Measurements from ENCODE around the gene ANK2. TPM values are rescaled to one million over a fixed set of nuclear protein-coding genes. Genes with fewer than 3 reads are reported as not detected.
A peak's percentile ranks its signal among the peaks of the same experiment; 100 is the strongest.

Gene ANK2
- total and polyA plus RNA-seq, 2 experiments from 2014 or later, result 10.9 to 25.9 TPM

DNA sequence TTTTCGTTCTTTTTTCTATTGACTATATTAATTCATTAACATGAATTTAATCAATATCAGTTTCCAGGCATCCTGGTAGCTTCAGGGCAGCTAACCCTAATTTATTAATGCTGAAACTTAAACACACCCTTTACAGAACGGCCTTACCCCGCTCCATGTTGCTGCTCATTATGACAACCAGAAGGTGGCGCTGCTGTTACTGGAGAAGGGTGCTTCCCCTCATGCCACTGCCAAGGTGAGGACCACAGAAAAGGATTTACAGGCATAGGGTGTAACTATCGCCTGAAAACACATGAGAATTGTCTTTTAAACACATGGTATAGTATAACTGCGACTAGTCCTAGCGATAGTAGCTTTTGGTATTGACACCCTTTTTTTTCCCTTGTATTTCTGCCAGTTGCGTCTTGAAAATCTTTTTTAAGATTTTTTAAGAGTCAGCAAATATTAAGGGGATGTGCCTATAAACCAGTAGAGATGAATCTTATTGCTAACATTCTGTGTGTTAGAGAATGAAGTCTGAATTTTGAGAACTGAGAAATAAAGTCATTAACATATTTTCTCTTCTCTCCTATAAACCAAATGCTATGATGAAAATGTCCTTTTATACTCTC lies 229.0 kb downstream of the ANK2 start:
- Histone ChIP-seq H3K9me3 (ENCODE audit: low read depth) (no peaks in the 10 kb centered on the region), H3K27ac (no peak overlapping the region), H2AFZ (no peak overlapping the region; the same call in 1 of the 2 replicates), H3K4me1 (ENCODE audit: insufficient read depth) (peaks cover 15% of the 10 kb centered on the region), H3K9ac (no peak overlapping the region), H3K4me3 (no peak overlapping the region), H3F3A (ENCODE audit: insufficient read depth) (peaks cover 18% of the 10 kb centered on the region), H3K9me2 (ENCODE audit: insufficient read depth) (no peaks in the 10 kb centered on the region), H4K20me1 (ENCODE audit: insufficient read depth) (no peaks in the 10 kb centered on the region), H3K4me2 (ENCODE audit: unreplicated experiment) (no peak overlapping the region), H3K27me3 (replicated peaks; ENCODE audit: insufficient read depth) (no peaks in the 10 kb centered on the region), H3K36me3 (ENCODE audit: low read depth) (no peaks in the 10 kb centered on the region), H3K79me2 (ENCODE audit: insufficient read depth) (no peaks in the 10 kb centered on the region)
- DNase-seq, result peak; percentile 86
- 13 to 16% methylated on average over 8 of the region's 8 CpGs for WGBS, 2 experiments (ENCODE audit: low coverage in 1 of 2, low lambda C conversion rate in 2 of 2, missing lambda C conversion rate in 2 of 2)
- in situ Hi-C loops (cut with MboI), result loop anchor here (10.0 kb wide), 1 partner anchor 164 kb away; no protein-coding TSS in a partner anchor
- TF ChIP-seq EZH2phosphoT487 (IDR thresholded peaks at IDR 0.05; ENCODE audit: insufficient read depth, low read depth) (no peak), EZH2 (IDR thresholded peaks at IDR 0.05; ENCODE audit: insufficient read depth, poor library complexity, severe bottlenecking) (no peak)

DNA sequence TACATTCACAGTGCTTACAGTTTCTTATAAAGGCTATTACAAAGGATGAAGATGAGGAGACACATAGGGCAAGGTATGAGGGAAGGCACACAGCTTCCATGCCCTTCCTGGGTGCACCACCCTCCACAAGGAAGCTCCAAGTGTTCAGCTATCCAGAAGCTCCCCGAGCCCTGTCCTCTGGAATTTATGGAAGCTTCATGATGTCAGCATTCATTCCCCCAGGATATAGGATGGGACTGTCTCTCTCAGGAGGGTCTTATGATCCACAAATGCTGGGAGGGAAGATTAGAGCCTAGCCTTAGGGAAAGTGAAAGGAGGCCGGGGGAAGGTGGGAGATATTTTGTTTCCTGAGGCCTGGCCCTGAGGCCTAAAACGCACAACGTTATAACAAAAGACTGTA lies 236.0 kb downstream of the ANK2 start:
- in situ Hi-C loops (cut with MboI), result no loop called here
- Histone ChIP-seq H3K4me3 (no peak overlapping the region), H3K4me1 (ENCODE audit: insufficient read depth) (peaks cover 5% of the 10 kb centered on the region), H3K9ac (no peak overlapping the region), H3K4me2 (ENCODE audit: unreplicated experiment) (no peak overlapping the region), H3K27me3 (replicated peaks; ENCODE audit: insufficient read depth) (no peaks in the 10 kb centered on the region), H3K9me3 (ENCODE audit: low read depth) (no peaks in the 10 kb centered on the region), H4K20me1 (ENCODE audit: insufficient read depth) (no peaks in the 10 kb centered on the region), H3K36me3 (ENCODE audit: low read depth) (no peaks in the 10 kb centered on the region), H3F3A (ENCODE audit: insufficient read depth) (no peaks in the 10 kb centered on the region), H2AFZ (no peak overlapping the region), H3K27ac (no peak overlapping the region), H3K9me2 (ENCODE audit: insufficient read depth) (no peaks in the 10 kb centered on the region), H3K79me2 (ENCODE audit: insufficient read depth) (no peaks in the 10 kb centered on the region)
- no peak for DNase-seq
- WGBS, 2 experiments (ENCODE audit: low coverage in 1 of 2, low lambda C conversion rate in 2 of 2, missing lambda C conversion rate in 2 of 2), result 76 to 80% methylated on average over 4 of the region's 4 CpGs
- no peak for TF ChIP-seq EZH2 (IDR thresholded peaks at IDR 0.05; ENCODE audit: insufficient read depth, poor library complexity, severe bottlenecking)
- no peak for TF ChIP-seq EZH2phosphoT487 (IDR thresholded peaks at IDR 0.05; ENCODE audit: insufficient read depth, low read depth)

DNA sequence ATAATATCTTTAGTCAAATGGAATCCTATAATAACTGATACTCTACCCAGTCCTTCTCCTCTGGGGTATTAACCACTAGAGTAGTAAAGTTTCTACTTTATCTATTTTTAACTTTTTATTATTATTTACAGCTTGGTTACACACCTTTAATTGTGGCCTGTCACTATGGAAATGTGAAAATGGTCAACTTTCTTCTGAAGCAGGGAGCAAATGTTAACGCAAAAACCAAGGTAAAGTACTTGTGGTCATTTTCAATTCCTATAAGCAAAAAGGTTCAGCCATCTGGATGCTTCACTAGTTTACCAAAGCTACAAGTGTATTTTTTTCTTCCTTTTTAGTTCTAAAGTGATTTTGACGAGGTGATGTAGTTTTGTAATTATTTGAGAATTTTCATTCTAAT lies 238.8 kb downstream of the ANK2 start:
- Histone ChIP-seq H3K4me3 (no peak overlapping the region), H3K4me2 (ENCODE audit: unreplicated experiment) (no peak overlapping the region), H3K9me2 (ENCODE audit: insufficient read depth) (no peaks in the 10 kb centered on the region), H3K36me3 (ENCODE audit: low read depth) (no peaks in the 10 kb centered on the region), H3F3A (ENCODE audit: insufficient read depth) (no peaks in the 10 kb centered on the region), H3K9ac (no peak overlapping the region), H3K9me3 (ENCODE audit: low read depth) (no peaks in the 10 kb centered on the region), H3K79me2 (ENCODE audit: insufficient read depth) (no peaks in the 10 kb centered on the region), H3K27ac (no peak overlapping the region), H2AFZ (no peak overlapping the region), H4K20me1 (ENCODE audit: insufficient read depth) (no peaks in the 10 kb centered on the region), H3K27me3 (replicated peaks; ENCODE audit: insufficient read depth) (no peaks in the 10 kb centered on the region), H3K4me1 (ENCODE audit: insufficient read depth) (peaks cover 25% of the 10 kb centered on the region)
- WGBS, 2 experiments (ENCODE audit: low coverage in 1 of 2, low lambda C conversion rate in 2 of 2, missing lambda C conversion rate in 2 of 2), result 98% methylated on average over 2 of the region's 2 CpGs
- in situ Hi-C loops (cut with MboI), result no loop called here
- DNase-seq, result no peak
- TF ChIP-seq EZH2 (IDR thresholded peaks at IDR 0.05; ENCODE audit: insufficient read depth, poor library complexity, severe bottlenecking) (no peak), EZH2phosphoT487 (IDR thresholded peaks at IDR 0.05; ENCODE audit: insufficient read depth, low read depth) (no peak)

DNA sequence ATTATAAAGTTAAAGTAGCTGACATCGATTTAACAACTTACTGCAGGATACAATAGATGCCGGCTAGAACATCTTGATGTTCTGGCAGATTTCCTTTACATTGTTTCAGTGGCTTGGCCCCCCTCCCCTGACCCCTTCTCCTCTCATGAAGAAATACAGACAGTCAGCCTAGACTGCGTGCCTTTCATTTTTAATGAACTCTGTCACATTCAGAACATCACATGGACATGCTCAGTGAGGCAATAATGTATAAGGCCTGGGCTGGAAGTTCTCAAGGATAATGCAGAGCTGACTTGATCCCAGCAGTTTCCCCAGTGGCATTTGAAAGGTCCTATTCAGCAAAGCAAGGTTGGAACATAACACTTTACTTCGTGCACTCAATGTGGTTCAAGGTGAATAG lies 239.2 kb downstream of the ANK2 start:
- Histone ChIP-seq H3K9me3 (ENCODE audit: low read depth) (no peaks in the 10 kb centered on the region), H3K27ac (no peak overlapping the region), H2AFZ (no peak overlapping the region), H3K4me1 (ENCODE audit: insufficient read depth) (peaks cover 29% of the 10 kb centered on the region), H3K27me3 (replicated peaks; ENCODE audit: insufficient read depth) (no peaks in the 10 kb centered on the region), H3K9ac (no peak overlapping the region), H3K9me2 (ENCODE audit: insufficient read depth) (no peaks in the 10 kb centered on the region), H3K4me3 (no peak overlapping the region), H3F3A (ENCODE audit: insufficient read depth) (no peaks in the 10 kb centered on the region), H3K79me2 (ENCODE audit: insufficient read depth) (no peaks in the 10 kb centered on the region), H4K20me1 (ENCODE audit: insufficient read depth) (no peaks in the 10 kb centered on the region), H3K4me2 (ENCODE audit: unreplicated experiment) (no peak overlapping the region), H3K36me3 (ENCODE audit: low read depth) (no peaks in the 10 kb centered on the region)
- TF ChIP-seq EZH2phosphoT487 (IDR thresholded peaks at IDR 0.05; ENCODE audit: insufficient read depth, low read depth) (no peak), EZH2 (IDR thresholded peaks at IDR 0.05; ENCODE audit: insufficient read depth, poor library complexity, severe bottlenecking) (no peak)
- in situ Hi-C loops (cut with MboI), result no loop called here
- peak; percentile 26 for DNase-seq
- WGBS, 2 experiments (ENCODE audit: low coverage in 1 of 2, low lambda C conversion rate in 2 of 2, missing lambda C conversion rate in 2 of 2), result 48 to 55% methylated on average over 4 of the region's 4 CpGs

Data from GM23248 (cell line).